DND-41 (cell line): ENCODE results near the gene TNFRSF19.

Experiments used
- ATAC-seq: fragments of 200-7000 bp; cut with Tn5 transposase; 3 replicates; pipeline ENCODE4 v1.9.1; 2021; ENCODE audit warnings: low read depth; ENCODE audit not compliant: insufficient read depth
- DNase-seq: peaks from one replicate; pipeline ENCODE4 v3.0.0-alpha.2; 2020
- H2AFZ ChIP-seq: 2 replicates; pipeline ENCODE4 v1.6.0; 2012; ENCODE audit warnings: low read depth, low read length
- H3K27ac ChIP-seq: 2 replicates; pipeline ENCODE4 v1.5.1; 2012; ENCODE audit warnings: low read length, inconsistent platforms
- H3K27me3 ChIP-seq: fragments of 200-600 bp; sonication (generic); 2 replicates; pipeline ENCODE4 v1.6.0; 2012; ENCODE audit warnings: low read length, mild to moderate bottlenecking, inconsistent platforms; ENCODE audit not compliant: insufficient read depth, poor library complexity
- H3K36me3 ChIP-seq: 2 replicates; pipeline ENCODE4 v1.5.1; 2012; ENCODE audit warnings: low read length, inconsistent platforms; ENCODE audit not compliant: insufficient read depth
- H3K4me1 ChIP-seq: 2 replicates; pipeline ENCODE4 v1.5.1; 2012; ENCODE audit warnings: mild to moderate bottlenecking, low read length; ENCODE audit not compliant: insufficient read depth
- H3K4me2 ChIP-seq: 2 replicates; pipeline ENCODE4 v1.6.0; 2012; ENCODE audit warnings: mild to moderate bottlenecking, moderate library complexity, low read length, inconsistent platforms; ENCODE audit not compliant: insufficient read depth
- H3K4me3 ChIP-seq, 2 experiments: fragments of 200-600 bp in 1 of 2; shearing (Covaris generic) in 1 of 2; 2 replicates each; pipeline ENCODE4 v1.5.1; 2012 to 2016; ENCODE audit warnings: inconsistent platforms in 2 of 2, low read length in 2 of 2, mild to moderate bottlenecking in 2 of 2, low read depth in 1 of 2, moderate library complexity in 1 of 2
- H3K79me2 ChIP-seq: 2 replicates; pipeline ENCODE4 v1.6.0; 2012; ENCODE audit warnings: low read length, inconsistent platforms; ENCODE audit not compliant: insufficient read depth
- H3K9ac ChIP-seq: 2 replicates; pipeline ENCODE4 v1.6.0; 2012; ENCODE audit warnings: low read depth, mild to moderate bottlenecking, inconsistent platforms, low read length, moderate library complexity
- H3K9me3 ChIP-seq: 2 replicates; pipeline ENCODE4 v1.5.1; 2012; ENCODE audit warnings: low read length, moderate library complexity, mild to moderate bottlenecking, inconsistent platforms; ENCODE audit not compliant: insufficient read depth, severe bottlenecking
- H4K20me1 ChIP-seq: 2 replicates; pipeline ENCODE4 v1.6.0; 2012; ENCODE audit warnings: low read length; ENCODE audit not compliant: insufficient read depth
- EZH2 ChIP-seq: IDR thresholded peaks from 3 replicates; pipeline ENCODE4 v1.6.1; 2012; ENCODE audit warnings: borderline replicate concordance, low read depth, mild to moderate bottlenecking, moderate library complexity, low read length, inconsistent platforms; ENCODE audit not compliant: severe bottlenecking
- TF ChIP-seq, protein P1 (sequence below): IDR thresholded peaks from 2 replicates; pipeline ENCODE4 v1.5.1; 2012; ENCODE audit warnings: borderline replicate concordance, low read length, moderate library complexity, mild to moderate bottlenecking; ENCODE audit not compliant: poor library complexity, severe bottlenecking; ENCODE audit errors: extremely low read depth

Gene TNFRSF19

DNA sequence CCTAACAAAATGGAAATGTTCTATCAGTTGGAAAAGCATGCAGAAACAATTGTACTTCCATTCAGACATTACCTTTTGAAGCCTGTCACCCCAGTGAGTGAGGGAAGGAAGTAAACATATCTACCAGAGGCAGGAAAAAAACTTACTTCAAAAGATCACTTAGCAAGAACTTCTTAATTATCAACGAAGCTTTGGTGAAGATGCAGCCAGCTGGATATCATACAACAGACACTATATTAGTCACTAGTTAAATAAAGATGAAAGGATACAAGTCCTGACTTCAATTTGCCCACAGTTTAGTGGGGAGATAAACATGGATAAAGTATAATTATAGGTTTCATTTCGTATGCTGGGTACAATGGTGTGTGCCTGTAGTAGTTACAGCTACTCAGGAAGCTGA, 148.8 kb downstream of the TNFRSF19 start:
- Histone ChIP-seq H2AFZ (no peak overlapping the region), H4K20me1 (no peaks in the 10 kb centered on the region)
- ATAC-seq = no peak

DNA sequence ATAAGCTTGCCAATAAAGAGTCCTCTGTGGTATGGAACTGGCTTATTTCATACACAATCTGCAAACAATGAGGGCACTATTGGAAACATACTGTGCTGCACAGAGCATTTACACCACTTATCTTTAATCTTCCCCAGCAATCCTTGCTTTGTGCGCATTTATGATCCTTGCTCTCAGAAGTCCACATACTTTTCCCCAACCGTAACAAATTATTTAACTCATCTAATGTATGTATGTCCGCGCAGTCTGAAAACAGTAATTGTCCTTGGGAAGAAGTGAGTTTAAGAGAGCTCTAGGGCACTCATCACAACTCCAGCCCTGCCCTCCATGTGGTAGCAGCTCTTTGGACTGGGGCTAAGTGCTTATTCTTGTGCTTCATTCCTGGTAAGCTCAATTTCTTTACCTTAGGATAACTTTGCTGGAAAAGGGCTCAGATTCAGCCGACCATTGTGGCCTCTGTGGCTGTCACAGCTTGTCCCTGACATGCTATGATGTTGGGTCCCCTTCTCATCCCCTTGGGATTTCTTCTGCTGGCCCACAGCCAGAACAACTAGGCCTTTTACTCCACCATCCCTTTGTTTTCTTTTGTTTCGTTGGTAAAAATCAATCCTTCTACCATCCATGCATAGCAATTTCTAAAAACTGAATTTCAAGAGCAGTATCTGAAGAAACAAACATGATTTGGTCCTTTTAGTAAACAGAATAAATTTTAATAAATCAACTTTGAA, 152.7 kb downstream of the TNFRSF19 start:
- no peak overlapping the region for H3K4me2 ChIP-seq

More for the DNA sequence above, 148.8 kb downstream of the TNFRSF19 start:
- H3K9me3 ChIP-seq = no peaks in the 10 kb centered on the region
- no peaks in the 10 kb centered on the region for H3K27me3 ChIP-seq
- H3K4me1 ChIP-seq = no peaks in the 10 kb centered on the region
- no peak overlapping the region for H3K4me2 ChIP-seq
- H3K4me3 ChIP-seq = no peak overlapping the region
- H3K36me3 ChIP-seq = no peaks in the 10 kb centered on the region
- no peak for DNase-seq
- H3K79me2 ChIP-seq = no peaks in the 10 kb centered on the region
- no peak for TF ChIP-seq EZH2
- TF ChIP-seq, protein P1, sequence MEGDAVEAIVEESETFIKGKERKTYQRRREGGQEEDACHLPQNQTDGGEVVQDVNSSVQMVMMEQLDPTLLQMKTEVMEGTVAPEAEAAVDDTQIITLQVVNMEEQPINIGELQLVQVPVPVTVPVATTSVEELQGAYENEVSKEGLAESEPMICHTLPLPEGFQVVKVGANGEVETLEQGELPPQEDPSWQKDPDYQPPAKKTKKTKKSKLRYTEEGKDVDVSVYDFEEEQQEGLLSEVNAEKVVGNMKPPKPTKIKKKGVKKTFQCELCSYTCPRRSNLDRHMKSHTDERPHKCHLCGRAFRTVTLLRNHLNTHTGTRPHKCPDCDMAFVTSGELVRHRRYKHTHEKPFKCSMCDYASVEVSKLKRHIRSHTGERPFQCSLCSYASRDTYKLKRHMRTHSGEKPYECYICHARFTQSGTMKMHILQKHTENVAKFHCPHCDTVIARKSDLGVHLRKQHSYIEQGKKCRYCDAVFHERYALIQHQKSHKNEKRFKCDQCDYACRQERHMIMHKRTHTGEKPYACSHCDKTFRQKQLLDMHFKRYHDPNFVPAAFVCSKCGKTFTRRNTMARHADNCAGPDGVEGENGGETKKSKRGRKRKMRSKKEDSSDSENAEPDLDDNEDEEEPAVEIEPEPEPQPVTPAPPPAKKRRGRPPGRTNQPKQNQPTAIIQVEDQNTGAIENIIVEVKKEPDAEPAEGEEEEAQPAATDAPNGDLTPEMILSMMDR = no peak
- H3K9ac ChIP-seq = no peak overlapping the region
- H3K27ac ChIP-seq = no peak overlapping the region

DNA sequence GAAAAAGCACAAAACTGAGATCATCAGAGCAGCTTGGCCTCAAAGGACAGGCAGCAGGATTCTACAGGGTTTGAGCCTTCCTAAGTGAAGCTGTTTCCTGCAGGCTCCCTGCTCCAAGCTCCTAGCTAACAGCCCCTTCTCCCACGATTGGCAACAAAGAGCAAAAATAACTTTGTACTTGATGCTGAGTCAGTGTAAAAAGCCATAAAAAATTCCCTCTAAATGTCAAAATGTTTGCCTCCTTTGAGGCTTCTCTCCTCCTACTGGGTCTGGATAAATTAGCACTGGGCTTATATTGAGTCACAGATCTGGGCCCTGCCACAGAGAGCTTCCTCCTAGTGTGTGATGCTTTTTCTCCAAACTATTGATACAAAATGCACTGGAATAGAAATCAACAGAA, 153.3 kb downstream of the TNFRSF19 start:
- TF ChIP-seq EZH2 = no peak
- TF ChIP-seq, protein P1 = no peak
- H3K36me3 ChIP-seq = no peaks in the 10 kb centered on the region
- H3K4me1 ChIP-seq = no peaks in the 10 kb centered on the region
- H3K27ac ChIP-seq = no peak overlapping the region
- no peak overlapping the region for H3K4me3 ChIP-seq
- no peak overlapping the region for H3K4me2 ChIP-seq
- H4K20me1 ChIP-seq = no peaks in the 10 kb centered on the region
- no peaks in the 10 kb centered on the region for H3K9me3 ChIP-seq
- H2AFZ ChIP-seq = no peak overlapping the region
- H3K79me2 ChIP-seq = no peaks in the 10 kb centered on the region
- no peak overlapping the region for H3K9ac ChIP-seq
- ATAC-seq (no peak), DNase-seq (no peak)
- H3K27me3 ChIP-seq = no peaks in the 10 kb centered on the region

More for the DNA sequence above, 152.7 kb downstream of the TNFRSF19 start:
- Histone ChIP-seq H2AFZ (no peak overlapping the region), H3K9ac (no peak overlapping the region), H3K27me3 (no peaks in the 10 kb centered on the region), H4K20me1 (no peaks in the 10 kb centered on the region), H3K4me3 (no peak overlapping the region), H3K36me3 (no peaks in the 10 kb centered on the region), H3K27ac (no peak overlapping the region), H3K4me1 (no peaks in the 10 kb centered on the region), H3K79me2 (no peaks in the 10 kb centered on the region), H3K9me3 (no peaks in the 10 kb centered on the region)
- ATAC-seq (no peak), DNase-seq (no peak)
- TF ChIP-seq, protein P1 = no peak
- TF ChIP-seq EZH2 = no peak
